Right atrium auricular region (tissue), 2 donors: Measurements from ENCODE around the gene SFT2D2. TPM values are rescaled to one million over a fixed set of nuclear protein-coding genes. Genes with fewer than 3 reads are reported as not detected.

ENCODE experiments used
- DNase-seq: peaks from one replicate; pipeline ENCODE4 v3.0.0-alpha.2; 2019; ENCODE audit warnings: low spot score
- H3K27ac ChIP-seq, 2 donors: fragments of 200-600 bp; sonication (generic); 1 replicate in 1 of 2; 2 replicates in 1 of 2; pipeline ENCODE4 v1.5.1; 2016 to 2019
- H3K27me3 ChIP-seq, 2 donors: fragments of 200-600 bp; sonication (generic); one replicate each; pipeline versions ENCODE4 v1.5.1 to v1.6.0; 2017 to 2019
- H3K36me3 ChIP-seq: fragments of 200-600 bp; sonication (generic); one replicate; pipeline ENCODE4 v1.5.1; 2016
- H3K4me1 ChIP-seq, 2 donors: fragments of 200-600 bp; sonication (generic); one replicate each; pipeline versions ENCODE4 v1.5.1 to v1.6.0; 2017 to 2019
- H3K4me3 ChIP-seq, 2 donors: fragments of 200-600 bp; sonication (generic); 1 replicate in 1 of 2; 2 replicates in 1 of 2; pipeline ENCODE4 v1.5.1; 2017 to 2019; ENCODE audit warnings: mild to moderate bottlenecking in 1 of 2, moderate library complexity in 1 of 2
- H3K9me3 ChIP-seq, 2 donors: fragments of 200-600 bp; sonication (generic); one replicate each; pipeline ENCODE4 v1.5.1; 2019
- total RNA-seq, 2 donors: library from RNA; depleted of rRNA; stranded (reverse); fragments of >200 nt; gene quantifications; one replicate each; pipeline ENCODE4 v1.1.0, GENCODE V29; 2016
- TF ChIP-seq, protein P1 (sequence below), 2 donors: fragments of 200-600 bp; sonication (generic); IDR thresholded peaks; one replicate each; pipeline ENCODE4 v1.5.1; 2019; ENCODE audit warnings: antibody characterized with exemption in 2 of 2

The SFT2D2 gene
- total RNA-seq, 2 donors from 2014 or later = 12.5 to 23.7 TPM

DNA sequence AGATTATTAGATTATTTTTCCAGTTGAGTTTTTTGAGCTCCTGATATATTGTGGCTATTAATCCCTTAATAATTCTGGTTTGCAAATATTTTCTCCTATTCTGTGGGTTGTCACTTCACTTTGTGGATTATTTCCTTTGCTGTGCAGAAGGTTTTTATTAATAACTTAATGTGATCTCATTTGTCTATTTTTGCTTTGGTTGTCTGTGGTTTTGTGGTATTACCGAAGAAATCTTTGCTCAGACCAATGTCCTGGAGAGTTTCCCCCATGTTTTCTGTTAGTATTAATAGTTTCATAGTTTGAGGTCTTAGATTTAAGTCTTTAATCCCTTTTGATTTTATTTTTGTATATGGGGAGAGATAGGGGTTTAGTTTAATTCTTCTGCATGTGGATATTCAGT, 47.8 kb downstream of the SFT2D2 start:
- Histone ChIP-seq H3K4me1 (no peaks in the 10 kb centered on the region), H3K4me3 (no peak overlapping the region), H3K9me3 (peaks cover 0 to 8% of the 10 kb centered on the region in 2 donors), H3K27ac (no peak overlapping the region), H3K36me3 (no peaks in the 10 kb centered on the region), H3K27me3 (no peaks in the 10 kb centered on the region)
- TF ChIP-seq, protein P1, sequence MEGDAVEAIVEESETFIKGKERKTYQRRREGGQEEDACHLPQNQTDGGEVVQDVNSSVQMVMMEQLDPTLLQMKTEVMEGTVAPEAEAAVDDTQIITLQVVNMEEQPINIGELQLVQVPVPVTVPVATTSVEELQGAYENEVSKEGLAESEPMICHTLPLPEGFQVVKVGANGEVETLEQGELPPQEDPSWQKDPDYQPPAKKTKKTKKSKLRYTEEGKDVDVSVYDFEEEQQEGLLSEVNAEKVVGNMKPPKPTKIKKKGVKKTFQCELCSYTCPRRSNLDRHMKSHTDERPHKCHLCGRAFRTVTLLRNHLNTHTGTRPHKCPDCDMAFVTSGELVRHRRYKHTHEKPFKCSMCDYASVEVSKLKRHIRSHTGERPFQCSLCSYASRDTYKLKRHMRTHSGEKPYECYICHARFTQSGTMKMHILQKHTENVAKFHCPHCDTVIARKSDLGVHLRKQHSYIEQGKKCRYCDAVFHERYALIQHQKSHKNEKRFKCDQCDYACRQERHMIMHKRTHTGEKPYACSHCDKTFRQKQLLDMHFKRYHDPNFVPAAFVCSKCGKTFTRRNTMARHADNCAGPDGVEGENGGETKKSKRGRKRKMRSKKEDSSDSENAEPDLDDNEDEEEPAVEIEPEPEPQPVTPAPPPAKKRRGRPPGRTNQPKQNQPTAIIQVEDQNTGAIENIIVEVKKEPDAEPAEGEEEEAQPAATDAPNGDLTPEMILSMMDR (IDR thresholded peaks at IDR 0.05) = no peak
- no peak for DNase-seq

DNA sequence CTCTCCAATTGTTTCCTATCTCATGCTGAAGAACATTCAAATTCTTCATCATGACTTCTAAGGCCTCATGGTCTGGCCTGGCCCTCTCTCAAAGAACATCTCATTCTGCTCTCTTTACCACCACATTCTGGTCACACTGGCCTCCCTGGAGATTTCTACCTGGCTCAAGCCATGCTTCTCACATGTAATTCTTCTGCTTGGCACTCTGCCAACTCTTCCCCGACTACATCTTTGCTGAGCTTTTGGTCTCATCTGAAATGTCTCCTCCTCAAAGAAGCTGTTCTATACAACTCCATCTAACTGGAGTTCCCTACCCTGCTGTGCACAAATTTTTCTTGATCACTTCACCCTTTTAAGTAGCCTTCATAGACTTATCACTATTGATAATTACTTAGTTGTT, 53.4 kb downstream of the SFT2D2 start:
- no peaks in the 10 kb centered on the region for H3K4me1 ChIP-seq
- H3K27me3 ChIP-seq = no peaks in the 10 kb centered on the region
- no peaks in the 10 kb centered on the region for H3K36me3 ChIP-seq
- DNase-seq = no peak
- no peak overlapping the region for H3K4me3 ChIP-seq
- TF ChIP-seq, protein P1 (IDR thresholded peaks at IDR 0.05) = no peak
- H3K9me3 ChIP-seq = peaks cover 0 to 8% of the 10 kb centered on the region in 2 donors
- no peak overlapping the region for H3K27ac ChIP-seq

DNA sequence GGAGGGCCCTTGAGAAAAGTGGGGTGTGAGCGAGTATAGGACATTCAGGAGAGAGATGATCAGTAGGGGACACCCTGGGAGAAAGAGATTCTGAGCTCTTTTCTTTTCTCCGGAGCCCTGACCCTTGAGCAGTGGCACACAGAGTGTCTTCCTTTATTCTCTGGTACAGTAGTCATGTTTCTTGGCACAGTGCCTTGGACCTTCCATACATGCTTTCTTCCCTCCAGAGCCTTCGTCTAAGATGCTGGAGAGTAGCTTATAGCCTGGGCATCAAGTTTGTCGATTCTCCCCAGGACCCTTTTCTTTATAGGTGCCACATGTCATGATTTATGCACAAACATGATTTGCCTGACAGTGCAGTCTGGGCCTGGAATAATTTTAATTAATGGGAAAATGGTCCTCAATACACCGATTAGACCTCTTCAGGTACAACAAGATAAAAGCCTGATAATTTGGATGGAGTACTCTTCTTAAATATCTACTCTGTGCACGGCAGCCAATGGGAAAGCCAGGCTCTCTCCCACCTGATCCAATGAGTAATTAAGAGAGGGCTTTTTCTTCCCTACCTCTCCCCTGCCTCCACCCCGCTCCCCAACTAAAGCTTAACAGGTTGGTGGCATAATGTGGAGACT, 54.6 kb downstream of the SFT2D2 start, which contains the start of gene TBX19:
TSS of gene TBX19 (plus strand) at position 582 of the 632 bp plus-strand sequence. CDS start 214 bp downstream, outside the sequence.
- Histone ChIP-seq H3K27me3 (no peaks in the 10 kb centered on the region), H3K9me3 (peaks cover 0 to 8% of the 10 kb centered on the region in 2 donors), H3K4me1 (no peaks in the 10 kb centered on the region), H3K4me3 (no peak within 1 kb of the TSS), H3K27ac (no peak within 1 kb of the TSS), H3K36me3 (no peaks in the 10 kb centered on the region)
- TF ChIP-seq, protein P1 (IDR thresholded peaks at IDR 0.05) = no peak
- DNase-seq = no peak

DNA sequence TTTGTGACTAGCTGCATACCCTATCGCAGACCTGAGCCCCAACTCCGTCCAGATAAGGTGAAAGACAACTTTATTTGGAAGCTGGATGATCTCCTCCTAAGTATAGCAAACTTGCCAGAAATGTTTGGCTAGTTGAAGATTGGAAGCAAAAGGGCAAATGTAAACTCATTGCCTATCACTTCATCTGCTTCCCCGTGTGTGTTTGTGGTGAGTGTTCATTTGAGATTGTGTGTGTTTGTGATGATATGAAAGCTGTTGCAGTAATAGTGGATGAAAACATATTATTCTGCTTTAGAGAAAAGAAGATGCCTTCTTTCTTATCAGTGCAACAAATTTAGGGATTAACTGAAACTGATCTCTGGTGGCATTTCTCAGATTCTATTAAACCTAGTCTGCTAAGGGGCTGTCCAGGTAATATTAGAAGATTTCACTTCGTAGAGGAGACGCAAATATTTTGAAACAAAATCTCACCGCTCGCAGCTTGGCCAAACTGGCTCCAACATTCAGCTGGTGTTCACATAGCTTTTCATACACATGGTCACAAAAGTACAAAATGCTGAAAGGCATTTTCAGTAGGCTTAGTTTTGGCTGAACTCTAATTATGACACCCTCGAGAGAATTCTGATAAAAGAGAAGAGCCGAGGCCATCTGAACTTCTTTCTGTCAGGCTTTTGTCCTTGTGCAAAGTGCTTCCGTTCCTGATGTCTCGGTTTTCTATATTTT, 56.0 kb downstream of the SFT2D2 start:
- DNase-seq = no peak
- no peaks in the 10 kb centered on the region for H3K4me1 ChIP-seq
- H3K27me3 ChIP-seq = no peaks in the 10 kb centered on the region
- H3K36me3 ChIP-seq = no peaks in the 10 kb centered on the region
- peaks cover 0 to 6% of the 10 kb centered on the region in 2 donors for H3K9me3 ChIP-seq
- no peak overlapping the region for H3K4me3 ChIP-seq
- TF ChIP-seq, protein P1 (IDR thresholded peaks at IDR 0.05) = no peak
- no peak overlapping the region for H3K27ac ChIP-seq

DNA sequence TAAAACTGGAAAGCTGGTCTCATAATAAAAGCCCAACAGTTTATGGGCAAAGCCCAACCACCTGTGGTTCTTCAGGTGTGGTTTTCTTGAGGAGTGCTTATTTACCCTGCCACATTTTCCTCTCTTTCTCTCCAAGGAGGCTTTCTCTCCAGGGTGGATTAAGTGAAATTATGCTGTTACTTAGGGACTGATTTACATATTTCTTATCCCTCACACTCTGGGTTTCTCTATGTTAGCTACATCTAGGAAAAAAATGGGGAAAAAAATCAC, 59.7 kb downstream of the SFT2D2 start:
- H3K27ac ChIP-seq = no peak overlapping the region
- no peaks in the 10 kb centered on the region for H3K27me3 ChIP-seq
- no peak overlapping the region for H3K4me3 ChIP-seq
- DNase-seq = no peak
- no peaks in the 10 kb centered on the region for H3K4me1 ChIP-seq
- no peaks in the 10 kb centered on the region for H3K9me3 ChIP-seq
- TF ChIP-seq, protein P1 (IDR thresholded peaks at IDR 0.05) = no peak
- H3K36me3 ChIP-seq = no peaks in the 10 kb centered on the region
